GM23338 (cell line): ENCODE measurements around the gene LIPA. TPM values are rescaled to one million over a fixed set of nuclear protein-coding genes. Genes with fewer than 3 reads are reported as not detected.
A peak's percentile ranks its signal among the peaks of the same experiment; 100 is the strongest.
"Not testable (repeated sequence)": the region's sequence is repeated elsewhere in the genome, so short reads cannot be mapped to it uniquely, and the experiment has no call there.

ENCODE experiments used
- ATAC-seq: fragments of 200-7000 bp; cut with Tn5 transposase; 3 replicates; pipeline ENCODE4 v1.9.1; 2020
- DNase-seq: peaks from one replicate; pipeline ENCODE4 v3.0.0-alpha.2; 2015; ENCODE audit warnings: low spot score
- H2AFZ ChIP-seq: fragments of 200-600 bp; sonication (generic); 2 replicates; pipeline ENCODE4 v1.8.0; 2016; ENCODE audit warnings: antibody characterized with exemption, mild to moderate bottlenecking, moderate library complexity
- H3F3A ChIP-seq: fragments of 200-600 bp; sonication (generic); replicated peaks from 2 replicates; pipeline ENCODE4 v1.8.0; 2017; ENCODE audit warnings: antibody characterized with exemption, mixed run types, low read depth
- H3K27ac ChIP-seq: fragments of 200-600 bp; sonication (generic); 2 replicates; pipeline ENCODE4 v1.6.1; 2016; ENCODE audit warnings: low read depth
- H3K27me3 ChIP-seq: fragments of 200-600 bp; sonication (generic); 2 replicates; pipeline ENCODE4 v1.8.0; 2016; ENCODE audit warnings: mild to moderate bottlenecking, mixed run types, moderate library complexity; ENCODE audit not compliant: insufficient read depth
- H3K36me3 ChIP-seq: fragments of 200-600 bp; sonication (generic); 2 replicates; pipeline ENCODE4 v1.8.0; 2016; ENCODE audit warnings: mild to moderate bottlenecking; ENCODE audit not compliant: insufficient read depth
- H3K4me1 ChIP-seq: fragments of 200-600 bp; sonication (generic); 2 replicates; pipeline ENCODE4 v1.8.0; 2016; ENCODE audit warnings: mild to moderate bottlenecking, moderate library complexity; ENCODE audit not compliant: insufficient read depth
- H3K4me2 ChIP-seq: fragments of 200-600 bp; sonication (generic); 2 replicates; pipeline ENCODE4 v1.7.1; 2017; ENCODE audit warnings: mixed run types
- H3K4me3 ChIP-seq: fragments of 200-600 bp; sonication (generic); 2 replicates; pipeline ENCODE4 v1.6.1; 2016; ENCODE audit warnings: mixed run types
- H3K79me2 ChIP-seq: fragments of 200-600 bp; sonication (generic); replicated peaks from 2 replicates; pipeline ENCODE4 v1.8.0; 2017; ENCODE audit warnings: mild to moderate bottlenecking; ENCODE audit not compliant: insufficient read depth
- H3K9me2 ChIP-seq: fragments of 200-600 bp; sonication (generic); 2 replicates; pipeline ENCODE4 v1.8.0; 2017; ENCODE audit not compliant: insufficient read depth
- H4K20me1 ChIP-seq: fragments of 200-600 bp; sonication (generic); replicated peaks from 2 replicates; pipeline ENCODE4 v1.8.0; 2017; ENCODE audit warnings: mild to moderate bottlenecking; ENCODE audit not compliant: insufficient read depth
- H3K27ac Mint-ChIP-seq: 2 replicates; pipeline ENCODE4 v1.8.0; 2020; ENCODE audit warnings: inconsistent platforms, mild to moderate bottlenecking, moderate library complexity, mixed read lengths
- H3K27me3 Mint-ChIP-seq: 3 replicates; pipeline ENCODE4 v1.8.0; 2022; ENCODE audit warnings: low read depth, mild to moderate bottlenecking, moderate library complexity, mixed read lengths, inconsistent platforms; ENCODE audit not compliant: insufficient read depth, poor library complexity
- H3K36me3 Mint-ChIP-seq: 3 replicates; pipeline ENCODE4 v1.8.0; 2021; ENCODE audit warnings: low read depth, mild to moderate bottlenecking, inconsistent platforms, moderate library complexity, mixed read lengths
- H3K4me1 Mint-ChIP-seq: 3 replicates; pipeline ENCODE4 v1.8.0; 2020; ENCODE audit warnings: mild to moderate bottlenecking, inconsistent platforms, mixed read lengths
- H3K4me3 Mint-ChIP-seq: 3 replicates; pipeline ENCODE4 v1.8.0; 2021; ENCODE audit warnings: moderate library complexity, mild to moderate bottlenecking, inconsistent platforms, mixed read lengths
- H3K9me3 Mint-ChIP-seq: 3 replicates; pipeline ENCODE4 v1.8.0; 2020; ENCODE audit warnings: moderate library complexity, mild to moderate bottlenecking, inconsistent platforms, mixed read lengths
- CREB1 ChIP-seq: fragments of 250-450 bp; sonication (Bioruptor Pico); IDR thresholded peaks from 2 replicates; pipeline ENCODE4 v1.5.0; 2020; ENCODE audit warnings: low read depth, mild to moderate bottlenecking, moderate library complexity
- EZH2phosphoT487 ChIP-seq: fragments of 200-600 bp; sonication (generic); IDR thresholded peaks from one replicate; pipeline ENCODE4 v1.8.1; 2018; ENCODE audit warnings: antibody characterized with exemption; ENCODE audit not compliant: unreplicated experiment
- polyA plus RNA-seq: library from polyadenylated mRNA; unstranded; fragments of >200 nt; fragmentation: Nextera tagmentation; extraction: Ambion mirVana; gene quantifications from 2 replicates; pipeline ENCODE4 v1.2.1, GENCODE V29; 2016
- total RNA-seq: library from RNA; depleted of rRNA; stranded (reverse); fragments of >200 nt; shearing (Covaris generic); gene quantifications from 2 replicates; pipeline ENCODE4 v1.2.3, GENCODE V29; 2014
- TF ChIP-seq, protein P1 (sequence below), 2 experiments: fragments of 200-600 bp in 1 of 2; sonication (generic) in 1 of 2; conservative IDR thresholded peaks; 2 replicates each; pipeline versions ENCODE4 v1.5.1 to v1.6.1; 2016 to 2017; ENCODE audit warnings: antibody characterized with exemption in 2 of 2, low read depth in 2 of 2, mild to moderate bottlenecking in 2 of 2, moderate library complexity in 1 of 2

Gene LIPA
- total and polyA plus RNA-seq, 2 experiments from 2014 or later = 37.8 to 86.3 TPM

DNA sequence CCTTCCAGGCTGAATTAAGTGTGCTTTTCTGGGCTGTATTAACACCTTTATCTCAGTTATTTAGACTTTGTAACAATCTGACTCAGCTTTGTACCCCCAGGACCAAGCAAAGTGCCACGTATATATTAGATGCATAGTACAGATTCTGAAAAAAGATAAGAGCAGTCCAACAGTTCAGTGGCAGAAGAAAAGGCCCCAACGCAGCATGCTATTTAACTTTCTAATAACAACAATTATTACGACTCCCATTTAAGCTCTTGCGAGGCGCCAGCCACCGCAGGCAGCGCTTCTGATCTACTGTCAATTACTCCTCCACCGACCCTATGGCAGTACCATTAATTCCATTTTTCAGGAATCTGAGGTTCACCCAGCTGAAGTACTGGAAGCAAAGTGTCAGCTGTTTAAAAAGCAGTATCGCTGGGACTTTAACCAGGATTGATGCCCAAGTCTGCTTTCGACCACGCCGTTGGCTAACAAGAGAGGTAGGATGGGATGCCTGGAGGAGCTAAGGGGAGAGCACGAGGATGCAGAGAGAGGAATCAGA lies 638 bp downstream of the LIPA start:
- peak; percentile 36 for DNase-seq
- no peak for TF ChIP-seq CREB1
- TF ChIP-seq, protein P1, sequence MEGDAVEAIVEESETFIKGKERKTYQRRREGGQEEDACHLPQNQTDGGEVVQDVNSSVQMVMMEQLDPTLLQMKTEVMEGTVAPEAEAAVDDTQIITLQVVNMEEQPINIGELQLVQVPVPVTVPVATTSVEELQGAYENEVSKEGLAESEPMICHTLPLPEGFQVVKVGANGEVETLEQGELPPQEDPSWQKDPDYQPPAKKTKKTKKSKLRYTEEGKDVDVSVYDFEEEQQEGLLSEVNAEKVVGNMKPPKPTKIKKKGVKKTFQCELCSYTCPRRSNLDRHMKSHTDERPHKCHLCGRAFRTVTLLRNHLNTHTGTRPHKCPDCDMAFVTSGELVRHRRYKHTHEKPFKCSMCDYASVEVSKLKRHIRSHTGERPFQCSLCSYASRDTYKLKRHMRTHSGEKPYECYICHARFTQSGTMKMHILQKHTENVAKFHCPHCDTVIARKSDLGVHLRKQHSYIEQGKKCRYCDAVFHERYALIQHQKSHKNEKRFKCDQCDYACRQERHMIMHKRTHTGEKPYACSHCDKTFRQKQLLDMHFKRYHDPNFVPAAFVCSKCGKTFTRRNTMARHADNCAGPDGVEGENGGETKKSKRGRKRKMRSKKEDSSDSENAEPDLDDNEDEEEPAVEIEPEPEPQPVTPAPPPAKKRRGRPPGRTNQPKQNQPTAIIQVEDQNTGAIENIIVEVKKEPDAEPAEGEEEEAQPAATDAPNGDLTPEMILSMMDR (conservative IDR thresholded peaks at IDR 0.05; ENCODE audit: low read depth in 2 of 2) = no peak
- no peak for TF ChIP-seq EZH2phosphoT487
- H3K9me2 ChIP-seq = 0 out of 2 replicates have a peak, but pooled peaks cover 3% of the 10 kb centered on the region
- H3K4me1 ChIP-seq = peaks cover 10% of the 10 kb centered on the region
- no peak overlapping the region for H3K27ac Mint-ChIP-seq
- no peaks in the 10 kb centered on the region for H3K27me3 ChIP-seq
- H3K4me3 Mint-ChIP-seq = peak overlapping the region; percentile 81
- no peaks in the 10 kb centered on the region for H3F3A ChIP-seq
- H3K36me3 Mint-ChIP-seq = peaks cover 28% of the 10 kb centered on the region
- peak overlapping the region; percentile 87 for H2AFZ ChIP-seq
- peaks cover 28% of the 10 kb centered on the region for H3K79me2 ChIP-seq
- H3K4me2 ChIP-seq = peak overlapping the region; percentile 96
- peaks cover 8% of the 10 kb centered on the region for H3K4me1 Mint-ChIP-seq
- ATAC-seq = peak; percentile 42
- H3K27me3 Mint-ChIP-seq = peaks cover 12% of the 10 kb centered on the region
- no peaks in the 10 kb centered on the region for H3K36me3 ChIP-seq
- H4K20me1 ChIP-seq = no peaks in the 10 kb centered on the region; the same call in 1 of the 2 replicates
- H3K9me3 Mint-ChIP-seq = peaks cover 33% of the 10 kb centered on the region
- H3K4me3 ChIP-seq = peak overlapping the region; percentile 85
- no peak overlapping the region for H3K27ac ChIP-seq

- Mint-ChIP-seq H3K36me3 (peaks cover 14% of the 10 kb centered on the region; the same call in 2 of the 3 replicates), H3K27ac (no peak overlapping the region)
- TF ChIP-seq, protein P1 (conservative IDR thresholded peaks at IDR 0.05; ENCODE audit: low read depth in 2 of 2) = no peak
Measured at GRCh38 chr10:89248990-89249389, 2.6 kb downstream of the LIPA start.

DNA sequence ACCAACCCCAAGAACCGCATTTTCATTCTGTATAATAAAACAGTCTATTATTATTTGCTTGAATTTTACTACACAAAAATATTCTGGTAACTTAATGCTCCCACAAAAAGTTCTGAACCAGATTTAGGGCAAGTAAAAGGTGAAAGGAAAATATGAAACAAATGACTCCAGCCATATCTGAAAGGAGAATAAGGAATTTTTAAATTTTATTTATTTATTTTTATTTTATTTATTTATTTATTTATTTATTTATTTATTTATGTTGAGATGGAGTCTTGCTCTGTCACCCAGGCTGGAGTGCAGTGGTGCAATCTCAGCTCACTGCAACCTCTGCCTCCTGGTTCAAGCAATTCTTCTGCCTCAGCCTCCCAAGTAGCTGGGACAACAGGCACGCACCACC lies 4.0 kb downstream of the LIPA start:
- not testable (repeated sequence) for H3K4me2 ChIP-seq, H3K4me3 ChIP-seq, H3K27ac Mint-ChIP-seq, H3K4me3 Mint-ChIP-seq, H3K27ac ChIP-seq, H3K36me3 Mint-ChIP-seq, H3K36me3 ChIP-seq, ATAC-seq, H3F3A ChIP-seq, DNase-seq, H3K27me3 ChIP-seq, H3K9me3 Mint-ChIP-seq, H3K9me2 ChIP-seq, H4K20me1 ChIP-seq, H2AFZ ChIP-seq
- Histone ChIP-seq H3K79me2 (peaks cover 28% of the 10 kb centered on the region), H3K4me1 (peaks cover 43% of the 10 kb centered on the region)
- Mint-ChIP-seq H3K27me3 (peaks cover 11% of the 10 kb centered on the region), H3K4me1 (peaks cover 32% of the 10 kb centered on the region)

More at GRCh38 chr10:89248990-89249389, 2.6 kb downstream of the LIPA start:
- Histone ChIP-seq H3F3A (no peaks in the 10 kb centered on the region), H3K4me3 (no peak overlapping the region), H3K4me1 (peaks cover 29% of the 10 kb centered on the region), H2AFZ (no peak overlapping the region), H3K4me2 (no peak overlapping the region), H3K27me3 (no peaks in the 10 kb centered on the region), H3K9me2 (no peaks in the 10 kb centered on the region), H3K36me3 (no peaks in the 10 kb centered on the region), H3K27ac (no peak overlapping the region), H3K79me2 (peaks cover 28% of the 10 kb centered on the region), H4K20me1 (no peaks in the 10 kb centered on the region; the same call in 1 of the 2 replicates)
- Mint-ChIP-seq H3K27me3 (peaks cover 12% of the 10 kb centered on the region), H3K4me1 (peaks cover 18% of the 10 kb centered on the region), H3K4me3 (no peak overlapping the region), H3K9me3 (peaks cover 18% of the 10 kb centered on the region)
- no peak for ATAC-seq
- DNase-seq = no peak
